IMR-90 (cell line): ENCODE measurements around the gene BRD3. TPM values are rescaled to one million over a fixed set of nuclear protein-coding genes. Genes with fewer than 3 reads are reported as not detected.

Experiments
- ATAC-seq: fragments of 200-7000 bp; cut with Tn5 transposase; 2 replicates; pipeline ENCODE4 v1.9.1; 2020; ENCODE audit warnings: low read depth, mild to moderate bottlenecking, moderate library complexity
- BruUV-seq: library from RNA; stranded (reverse); fragments of 400-500 nt; replicated peaks from 2 replicates; lab custom pipeline; 2021; lab: Mats Ljungman, UMichigan
- CTCF ChIA-PET: fragments of 300-600 bp; formaldehyde crosslinking; extraction: SDS; loops from one replicate; lab custom pipeline; 2021; ENCODE audit warnings: antibody characterized with exemption; lab: Yijun Ruan, JAX
- POLR2A ChIA-PET: fragments of 300-600 bp; sonication (Branson Sonifier 250); formaldehyde crosslinking; loops from one replicate; lab custom pipeline; 2022; ENCODE audit warnings: antibody characterized with exemption; ENCODE audit not compliant: unreplicated experiment; lab: Charles Lee
- DNase-seq: peaks from one replicate; pipeline ENCODE4 v3.0.0; 2013
- H2AFZ ChIP-seq: replicated peaks from 2 replicates; pipeline ENCODE3; 2013; ENCODE audit warnings: low read length, mild to moderate bottlenecking; ENCODE audit not compliant: poor library complexity
- H2AK5ac ChIP-seq: 2 replicates; pipeline ENCODE4 v1.6.1; 2013; ENCODE audit warnings: low read depth, low read length, inconsistent platforms
- H2AK9ac ChIP-seq: replicated peaks from 2 replicates; pipeline ENCODE3; 2013; ENCODE audit warnings: mild to moderate bottlenecking, low read depth, low read length, moderate library complexity; ENCODE audit not compliant: poor library complexity
- H2BK120ac ChIP-seq: 2 replicates; pipeline ENCODE4 v1.6.1; 2013; ENCODE audit warnings: low read depth, low read length, inconsistent platforms
- H2BK15ac ChIP-seq: 3 replicates; pipeline ENCODE4 v1.6.1; 2013; ENCODE audit warnings: low read depth, low read length, inconsistent platforms
- H2BK20ac ChIP-seq: 2 replicates; pipeline ENCODE4 v1.6.1; 2013; ENCODE audit warnings: low read depth, mild to moderate bottlenecking, inconsistent platforms, low read length, moderate library complexity
- H2BK5ac ChIP-seq: 2 replicates; pipeline ENCODE4 v1.6.1; 2013; ENCODE audit warnings: mild to moderate bottlenecking, low read depth, low read length, inconsistent platforms; ENCODE audit not compliant: poor library complexity, severe bottlenecking
- H3K14ac ChIP-seq: replicated peaks from 2 replicates; pipeline ENCODE4 v1.6.1; 2013; ENCODE audit warnings: low read depth, low read length, inconsistent platforms
- H3K18ac ChIP-seq: 2 replicates; pipeline ENCODE4 v1.6.1; 2013; ENCODE audit warnings: low read depth, low read length, control low read depth
- H3K23ac ChIP-seq: 2 replicates; pipeline ENCODE4 v1.6.1; 2013; ENCODE audit warnings: low read depth, low read length, inconsistent platforms
- H3K27ac ChIP-seq: 2 replicates; pipeline ENCODE4 v1.5.1; 2013; ENCODE audit warnings: mild to moderate bottlenecking, control low read depth, low read length; ENCODE audit not compliant: insufficient read depth
- H3K27me3 ChIP-seq: 2 replicates; pipeline ENCODE4 v1.6.1; 2013; ENCODE audit warnings: low read length; ENCODE audit not compliant: control insufficient read depth, insufficient read depth
- H3K36me3 ChIP-seq: 2 replicates; pipeline ENCODE4 v1.6.1; 2013; ENCODE audit warnings: low read length, mixed read lengths; ENCODE audit not compliant: control insufficient read depth, insufficient read depth
- H3K4ac ChIP-seq: 2 replicates; pipeline ENCODE4 v1.6.1; 2013; ENCODE audit warnings: low read depth, low read length, inconsistent platforms
- H3K4me1 ChIP-seq: 2 replicates; pipeline ENCODE4 v1.6.1; 2013; ENCODE audit warnings: low read length, mixed read lengths; ENCODE audit not compliant: control insufficient read depth, insufficient read depth
- H3K4me2 ChIP-seq: 2 replicates; pipeline ENCODE4 v1.6.1; 2013; ENCODE audit warnings: low read depth, mild to moderate bottlenecking, control low read depth, low read length, moderate library complexity
- H3K4me3 ChIP-seq: 2 replicates; pipeline ENCODE4 v1.5.1; 2013; ENCODE audit warnings: low read depth, mild to moderate bottlenecking, control low read depth, low read length, moderate library complexity; ENCODE audit not compliant: insufficient read depth
- H3K56ac ChIP-seq: 2 replicates; pipeline ENCODE4 v1.6.1; 2013; ENCODE audit warnings: low read length, inconsistent platforms; ENCODE audit not compliant: insufficient read depth; ENCODE audit errors: extremely low read depth
- H3K79me1 ChIP-seq, 2 experiments: 2 replicates each; pipeline ENCODE4 v1.6.1; 2013; ENCODE audit warnings: low read length in 2 of 2, inconsistent platforms in 1 of 2, low read depth in 1 of 2
- H3K9ac ChIP-seq: 2 replicates; pipeline ENCODE4 v1.6.1; 2013; ENCODE audit warnings: low read depth, low read length, control low read depth
- H3K9me1 ChIP-seq: 2 replicates; pipeline ENCODE4 v1.6.1; 2013; ENCODE audit warnings: low read length, inconsistent platforms; ENCODE audit not compliant: insufficient read depth
- H3K9me3 ChIP-seq: 2 replicates; pipeline ENCODE4 v1.6.1; 2013; ENCODE audit warnings: low read length; ENCODE audit not compliant: control insufficient read depth, insufficient read depth
- H4K20me1 ChIP-seq: 2 replicates; pipeline ENCODE4 v1.6.1; 2013; ENCODE audit warnings: low read length, inconsistent platforms; ENCODE audit not compliant: insufficient read depth
- H4K5ac ChIP-seq: 2 replicates; pipeline ENCODE4 v1.6.1; 2013; ENCODE audit warnings: mild to moderate bottlenecking, low read depth, low read length, control low read depth
- H4K8ac ChIP-seq, 2 experiments: 2 replicates each; pipeline ENCODE4 v1.6.1; 2013; ENCODE audit warnings: low read depth in 2 of 2, low read length in 2 of 2, control low read depth in 1 of 2, inconsistent platforms in 1 of 2
- H4K91ac ChIP-seq: 2 replicates; pipeline ENCODE4 v1.6.1; 2013; ENCODE audit warnings: low read depth, low read length, inconsistent platforms; ENCODE audit not compliant: insufficient read depth
- CEBPB ChIP-seq: IDR thresholded peaks from 2 replicates; pipeline ENCODE4 v1.6.1; 2012; ENCODE audit warnings: low read depth, low read length, improper control_type of control experiment
- CHD1 ChIP-seq: IDR thresholded peaks from 2 replicates; pipeline ENCODE4 v1.6.1; 2012; ENCODE audit warnings: low read depth, low read length, improper control_type of control experiment
- FOS ChIP-seq: fragments of 150-350 bp; IDR thresholded peaks from 2 replicates; pipeline ENCODE4 v1.6.1; 2016; ENCODE audit warnings: low read depth, low read length
- MAZ ChIP-seq: IDR thresholded peaks from 2 replicates; pipeline ENCODE4 v1.6.1; 2012; ENCODE audit warnings: low read depth, mild to moderate bottlenecking, low read length, improper control_type of control experiment, moderate library complexity, borderline replicate concordance
- MXI1 ChIP-seq: IDR thresholded peaks from 2 replicates; pipeline ENCODE4 v1.6.1; 2012; ENCODE audit warnings: low read depth, mild to moderate bottlenecking, low read length, moderate library complexity, borderline replicate concordance
- POLR2A ChIP-seq: IDR thresholded peaks from 2 replicates; pipeline ENCODE4 v1.6.1; 2012; ENCODE audit warnings: mild to moderate bottlenecking, low read depth, low read length
- RAD21 ChIP-seq: IDR thresholded peaks from 2 replicates; pipeline ENCODE4 v1.6.1; 2012; ENCODE audit warnings: low read length, improper control_type of control experiment
- RCOR1 ChIP-seq: IDR thresholded peaks from 2 replicates; pipeline ENCODE4 v1.6.1; 2012; ENCODE audit warnings: mild to moderate bottlenecking, low read length, improper control_type of control experiment; ENCODE audit not compliant: insufficient replicate concordance
- RFX5 ChIP-seq: IDR thresholded peaks from 2 replicates; pipeline ENCODE4 v1.8.0; 2012; ENCODE audit warnings: low read depth, mild to moderate bottlenecking, low read length, moderate library complexity
- SMC3 ChIP-seq: fragments of 150-350 bp; IDR thresholded peaks from 2 replicates; pipeline ENCODE4 v1.6.1; 2016; ENCODE audit warnings: low read depth, mild to moderate bottlenecking, antibody characterized with exemption, low read length, moderate library complexity
- USF2 ChIP-seq: fragments of 150-350 bp; IDR thresholded peaks from 2 replicates; pipeline ENCODE4 v1.6.1; 2017; ENCODE audit warnings: mild to moderate bottlenecking, antibody characterized with exemption, low read length, low read depth
- WGBS, 2 experiments: methylation state at CpG; one replicate each; pipeline versions ENCODE4 v1.1.5 to v1.1.7; 2013; ENCODE audit warnings: missing lambda C conversion rate in 2 of 2; ENCODE audit not compliant: insufficient read length in 1 of 2; ENCODE audit errors: extremely low coverage in 2 of 2; 5-methylcytosine and 5-hydroxymethylcytosine counted together
- dilution Hi-C: fragments of 300-500 bp; cut with HindIII; formaldehyde crosslinking; loops from one replicate; pipeline ENCODE4 v1.14.3; 2018; ENCODE audit warnings: low sequenced_read_pairs; ENCODE audit not compliant: unreplicated experiment
- in situ Hi-C: fragments of 300-500 bp; cut with MboI; formaldehyde crosslinking; loops from 3 replicates; pipeline ENCODE4 v1.14.3; 2019; ENCODE audit warnings: low sequenced_read_pairs, inconsistent platforms, mixed read lengths
- intact Hi-C: fragments of 100-400 bp; cut with micrococcal nuclease; formaldehyde crosslinking; loops from 2 replicates; pipeline ENCODE4 v1.10.0; 2022
- polyA plus RNA-seq, 3 experiments: library from polyadenylated mRNA; depleted of rRNA; stranded (reverse); fragments of >200 nt; gene quantifications; 2 replicates each; pipeline ENCODE4 v1.2.3, GENCODE V29; 2012; ENCODE audit warnings: low replicate concordance in 1 of 3
- total RNA-seq: library from RNA; depleted of rRNA; stranded (reverse); fragments of >200 nt; gene quantifications from 2 replicates; pipeline ENCODE4 v1.2.3, GENCODE V29; 2012
- TF ChIP-seq, protein P1 (sequence below): fragments of 150-350 bp; IDR thresholded peaks from 2 replicates; pipeline ENCODE4 v1.6.1; 2016; ENCODE audit warnings: low read depth, mild to moderate bottlenecking, low read length, moderate library complexity, borderline replicate concordance

The BRD3 gene
- total and polyA plus RNA-seq, 2 of the 4 experiments (the other 2 are of a cell fraction): 2.2 to 7.1 TPM

DNA sequence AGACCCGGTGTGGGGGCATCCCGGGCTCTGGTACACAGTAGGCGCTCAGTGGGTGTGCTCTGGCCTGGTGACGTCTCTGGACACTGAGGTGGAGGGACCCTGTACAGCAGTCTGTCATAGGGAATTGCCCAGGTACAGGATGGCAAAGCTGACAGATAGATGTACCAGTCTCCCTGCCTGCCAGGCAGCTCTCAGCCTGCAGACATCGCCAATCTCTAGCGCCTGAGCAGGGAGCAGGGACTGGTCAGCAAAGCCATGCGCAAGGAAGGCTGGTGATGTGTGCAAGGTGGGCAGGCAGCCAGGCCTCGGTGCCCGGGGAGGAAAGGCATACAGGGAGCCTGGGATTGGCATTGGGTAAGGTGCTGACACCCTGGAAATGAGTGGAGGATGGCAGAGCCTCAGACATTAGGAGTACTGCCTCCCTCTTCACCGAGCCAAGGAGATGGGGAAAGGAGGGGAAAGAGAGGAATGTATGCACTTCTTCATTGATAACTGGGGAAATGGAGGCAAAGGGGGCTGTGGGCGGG lies 33.9 kb upstream of the BRD3 start:
- Histone ChIP-seq H2BK120ac (0 out of 2 replicates have a peak overlapping the region, but pooled peaks have one; percentile 23), H3K23ac (no peak overlapping the region), H3K4ac (no peak overlapping the region), H2BK20ac (no peak overlapping the region), H2AFZ (no peak overlapping the region), H3K9ac (no peak overlapping the region), H4K20me1 (no peaks in the 10 kb centered on the region), H3K4me3 (no peak overlapping the region), H3K4me1 (no peaks in the 10 kb centered on the region), H2BK5ac (no peak overlapping the region), H3K9me3 (peaks cover 3% of the 10 kb centered on the region; the same call in 1 of the 2 replicates), H4K8ac (no peak overlapping the region), H3K27me3 (peaks cover 9% of the 10 kb centered on the region), H3K27ac (no peak overlapping the region), H3K14ac (no peak overlapping the region), H4K91ac (peak overlapping the region; percentile 37; the same call in 1 of the 2 replicates), H3K4me2 (no peak overlapping the region), H3K56ac (no peak overlapping the region), H3K18ac (no peak overlapping the region), H4K5ac (no peak overlapping the region), H3K79me1 (no peaks in the 10 kb centered on the region), H3K9me1 (no peaks in the 10 kb centered on the region), H2AK9ac (no peak overlapping the region), H2AK5ac (no peak overlapping the region), H3K36me3 (no peaks in the 10 kb centered on the region), H2BK15ac (no peak overlapping the region)
- no TSS peak for BruUV-seq
- ChIA-PET POLR2A (no interaction called here), CTCF (no interaction called here)
- WGBS, 2 experiments: 88% methylated on average over 6 of the region's 11 CpGs; no CpG with 5 or more reads in 1 of the 2 experiments
- ATAC-seq (no peak), DNase-seq (no peak)
- TF ChIP-seq RCOR1 (no peak), CEBPB (no peak), POLR2A (no peak), RAD21 (no peak), SMC3 (no peak), RFX5 (no peak), MXI1 (no peak), USF2 (no peak), CHD1 (no peak), MAZ (no peak), FOS (no peak)
- TF ChIP-seq, protein P1, sequence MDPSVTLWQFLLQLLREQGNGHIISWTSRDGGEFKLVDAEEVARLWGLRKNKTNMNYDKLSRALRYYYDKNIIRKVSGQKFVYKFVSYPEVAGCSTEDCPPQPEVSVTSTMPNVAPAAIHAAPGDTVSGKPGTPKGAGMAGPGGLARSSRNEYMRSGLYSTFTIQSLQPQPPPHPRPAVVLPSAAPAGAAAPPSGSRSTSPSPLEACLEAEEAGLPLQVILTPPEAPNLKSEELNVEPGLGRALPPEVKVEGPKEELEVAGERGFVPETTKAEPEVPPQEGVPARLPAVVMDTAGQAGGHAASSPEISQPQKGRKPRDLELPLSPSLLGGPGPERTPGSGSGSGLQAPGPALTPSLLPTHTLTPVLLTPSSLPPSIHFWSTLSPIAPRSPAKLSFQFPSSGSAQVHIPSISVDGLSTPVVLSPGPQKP: no peak
- dilution Hi-C loops (no loop called here), in situ Hi-C loops (no loop called here), intact Hi-C loops (no loop called here)
